Measurements from ENCODE around the gene OSBPL10. TPM values are rescaled to one million over a fixed set of nuclear protein-coding genes. Genes with fewer than 3 reads are reported as not detected.

The OSBPL10 gene
- total RNA-seq, 1 experiment from 2014 or later: 8.3 TPM

DNA sequence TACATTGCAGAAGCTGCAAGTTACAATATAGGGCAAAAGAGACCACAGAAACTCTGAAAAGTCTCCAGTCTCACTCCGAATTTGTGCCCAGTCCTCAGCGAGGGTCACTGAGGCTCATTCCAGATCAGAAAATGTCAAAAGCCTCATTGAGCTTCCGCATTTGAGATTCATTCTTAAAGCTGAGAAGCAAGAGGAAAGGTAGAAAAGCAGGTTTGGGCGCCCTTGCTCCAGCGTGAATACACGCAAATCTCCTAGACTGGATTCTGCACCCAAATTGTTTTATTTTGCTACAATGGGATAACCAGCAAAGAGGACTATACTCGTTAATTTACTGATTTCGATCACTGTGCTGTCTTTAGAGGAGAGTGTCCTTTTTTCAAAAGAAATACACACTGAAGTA is 236.1 kb downstream of the OSBPL10 start:
- DNase-seq (ENCODE audit: low spot score): no peak

DNA sequence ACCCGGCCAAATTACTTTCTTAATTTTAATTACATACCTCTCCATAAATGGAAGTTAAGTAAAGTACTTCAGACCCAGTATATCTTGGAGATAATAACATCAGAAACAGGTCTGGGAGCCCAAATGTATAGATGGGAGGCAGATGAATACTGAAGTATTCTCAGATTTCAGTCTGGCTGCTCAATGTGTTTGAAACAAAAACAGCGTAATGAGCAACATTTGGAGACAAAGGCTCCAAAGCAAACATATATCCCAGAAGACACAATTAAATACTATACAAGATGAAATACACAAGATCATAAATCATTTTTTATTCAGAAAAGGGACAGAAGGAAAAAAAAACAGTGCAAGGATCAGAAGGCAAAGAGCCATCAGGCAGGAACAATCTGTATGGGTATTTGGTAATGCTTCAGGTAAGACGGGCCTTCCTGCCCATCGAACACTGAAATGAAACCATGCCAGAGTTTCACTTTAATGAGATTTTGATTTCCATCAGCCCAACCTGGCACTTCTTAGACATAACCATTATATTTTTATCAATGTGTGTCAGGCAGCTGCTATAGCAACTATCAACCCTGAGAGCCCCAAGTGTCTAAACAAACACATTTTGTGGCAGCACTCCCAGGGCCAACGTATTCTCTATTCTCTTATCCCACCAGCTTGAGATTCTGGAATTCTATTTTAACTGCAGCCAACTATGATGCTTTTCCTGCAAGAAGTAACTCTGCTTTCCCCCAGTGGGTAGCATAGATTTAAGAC is 237.6 kb downstream of the OSBPL10 start:
- no peak for DNase-seq (ENCODE audit: low spot score)

DNA sequence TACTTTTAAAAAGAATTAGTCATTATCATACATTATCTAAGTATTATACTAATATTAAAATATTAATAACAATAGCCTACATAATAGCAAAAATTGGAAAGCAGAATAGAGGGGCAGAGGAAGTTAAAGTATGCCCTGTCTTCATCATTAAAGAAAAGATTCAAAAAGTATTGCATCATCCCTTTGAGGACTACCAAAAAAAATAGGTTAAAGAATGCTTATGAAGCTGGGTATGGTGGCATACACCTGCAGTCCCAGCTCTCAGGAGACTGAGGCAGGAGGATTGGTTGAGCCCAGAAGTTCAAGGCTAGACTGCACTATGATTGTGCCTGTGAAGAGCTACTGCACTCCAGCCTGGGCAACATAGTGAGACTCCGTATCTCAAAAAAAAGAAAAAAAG is 240.7 kb downstream of the OSBPL10 start:
- no peak for DNase-seq (ENCODE audit: low spot score)

DNA sequence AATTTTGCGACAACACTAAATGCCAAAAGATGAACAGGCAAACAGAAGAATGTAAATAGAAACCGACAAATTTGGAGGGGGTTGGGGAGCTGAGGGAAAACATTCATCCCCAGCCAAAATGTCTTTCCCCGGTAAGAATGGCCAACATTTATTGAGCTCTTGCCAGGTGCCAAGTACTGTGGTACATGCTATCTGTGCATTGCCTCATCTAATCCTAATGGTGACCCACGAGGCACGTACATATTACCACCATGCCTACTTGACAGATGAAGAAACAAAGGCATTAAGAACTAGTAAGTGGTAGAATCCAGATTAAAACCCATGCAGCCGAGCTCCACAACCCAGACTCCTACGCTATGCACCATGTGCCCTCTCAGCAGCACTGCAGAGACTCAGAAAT is 242.7 kb downstream of the OSBPL10 start:
- DNase-seq (ENCODE audit: low spot score): no peak

DNA sequence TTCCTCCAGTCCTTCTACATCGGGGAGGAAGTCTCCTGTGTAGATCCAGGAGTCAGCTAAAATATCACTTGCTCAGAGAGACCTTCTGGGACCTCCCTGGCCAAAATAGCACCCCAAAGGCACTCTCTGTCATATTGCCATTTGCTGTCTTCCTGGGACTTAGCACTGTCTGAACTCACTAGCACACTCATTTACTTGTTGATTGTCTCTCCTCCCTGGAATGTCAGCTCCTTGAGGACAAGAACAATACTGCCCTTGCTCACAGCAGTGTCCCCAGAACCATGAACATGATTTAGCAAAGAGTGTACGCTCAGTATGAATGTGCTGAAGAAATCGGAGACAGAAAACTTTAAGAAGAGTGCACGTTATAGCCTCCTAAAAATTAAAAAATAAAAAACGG is 245.4 kb downstream of the OSBPL10 start:
- DNase-seq (ENCODE audit: low spot score): no peak

DNA sequence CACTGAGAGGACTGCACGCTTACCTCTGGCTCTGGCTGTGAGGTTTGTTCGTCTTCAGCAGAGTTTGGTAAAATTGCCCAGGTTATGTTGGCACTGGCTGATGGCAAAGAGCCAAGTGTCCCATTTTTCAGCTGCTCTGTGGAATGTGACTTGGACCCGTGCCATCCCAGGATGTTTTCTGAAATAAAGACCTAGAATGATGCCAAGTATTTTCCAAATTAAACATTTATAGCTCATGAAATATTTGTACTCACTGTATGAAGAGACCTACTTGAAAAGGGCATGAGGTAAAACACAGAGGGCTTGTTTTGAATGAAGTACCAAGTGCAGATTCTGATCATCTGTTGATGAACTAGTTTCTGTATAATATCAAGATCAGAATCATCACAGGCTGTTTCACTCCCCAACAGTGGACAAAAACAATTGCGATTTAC is 247.8 kb downstream of the OSBPL10 start:
- no peak for DNase-seq (ENCODE audit: low spot score)

DNA sequence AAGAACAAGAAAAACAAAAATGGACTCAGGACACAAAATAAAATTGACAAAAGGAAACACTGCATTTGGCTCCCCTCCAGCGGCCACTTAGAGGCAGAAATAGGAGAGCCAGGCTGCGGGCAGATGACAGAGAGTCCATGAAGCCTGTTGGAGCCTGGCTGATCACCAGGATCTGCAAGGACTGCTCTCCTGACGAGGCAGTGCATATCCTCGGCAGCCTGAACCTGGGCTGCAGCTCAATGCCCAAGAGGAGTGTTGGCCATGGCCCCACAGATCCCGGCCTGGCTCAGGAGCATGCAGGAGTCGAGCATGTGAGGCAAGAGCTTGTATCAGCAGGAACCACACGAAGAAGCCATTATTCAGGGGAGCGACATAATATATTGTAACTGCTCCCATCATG is 248.5 kb downstream of the OSBPL10 start:
- DNase-seq (ENCODE audit: low spot score): no peak

DNA sequence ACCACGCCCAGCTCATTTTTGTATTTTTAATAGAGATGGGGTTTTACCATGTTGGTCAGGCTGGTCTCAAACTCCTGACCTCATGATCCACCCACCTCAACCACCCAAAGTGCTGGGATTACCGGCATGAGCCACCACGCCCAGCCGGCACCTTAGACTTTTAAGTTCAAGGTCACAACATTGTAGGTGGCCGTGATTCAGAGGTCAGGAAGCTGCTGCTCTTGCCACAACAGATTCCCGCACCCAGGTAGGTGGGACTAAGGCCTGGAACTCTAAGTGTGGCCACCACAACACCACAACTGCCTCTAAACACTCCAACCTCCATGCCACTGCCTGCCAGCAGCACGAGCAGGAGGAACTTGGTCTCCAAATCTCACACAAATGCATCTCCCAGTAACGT is 251.5 kb downstream of the OSBPL10 start:
- DNase-seq (ENCODE audit: low spot score): no peak

DNA sequence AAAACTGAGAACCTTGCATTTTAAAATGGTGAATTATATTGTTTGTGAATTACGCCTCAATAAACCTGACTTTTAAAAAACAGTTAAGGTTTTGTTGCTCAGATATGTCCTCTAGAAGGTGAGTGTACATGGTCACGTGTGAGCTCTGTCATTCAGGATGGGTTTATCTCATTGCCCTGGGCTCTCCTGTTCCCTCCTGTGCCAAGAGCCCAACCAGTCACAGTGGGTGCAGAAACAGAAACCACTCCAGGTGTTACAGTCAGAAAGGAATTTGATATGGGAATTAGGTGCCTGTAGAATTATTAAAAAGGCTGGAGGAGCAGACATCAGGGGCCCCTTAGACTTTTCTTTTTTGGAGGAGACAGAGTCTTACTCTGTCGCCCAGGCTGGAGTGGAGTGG is 252.0 kb downstream of the OSBPL10 start:
- no peak for DNase-seq (ENCODE audit: low spot score)

DNA sequence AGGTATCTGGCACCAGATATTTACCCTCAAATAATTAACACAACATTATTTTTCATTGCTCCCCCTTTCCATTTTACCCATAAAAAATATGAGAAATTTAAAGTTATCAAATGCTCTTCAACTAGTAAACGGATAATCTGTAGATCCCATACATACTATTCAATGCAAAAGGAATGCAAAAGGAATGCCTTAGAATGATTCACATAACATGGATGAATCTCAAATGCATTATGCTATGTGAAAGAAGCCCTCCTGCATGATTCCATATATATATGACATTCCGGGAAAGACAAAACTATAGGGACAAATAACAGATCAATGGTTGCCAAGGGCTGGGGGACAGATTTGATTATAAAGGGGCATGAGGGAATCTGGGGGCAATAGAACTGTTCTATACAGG is 252.7 kb downstream of the OSBPL10 start:
- no peak for DNase-seq (ENCODE audit: low spot score)

DNA sequence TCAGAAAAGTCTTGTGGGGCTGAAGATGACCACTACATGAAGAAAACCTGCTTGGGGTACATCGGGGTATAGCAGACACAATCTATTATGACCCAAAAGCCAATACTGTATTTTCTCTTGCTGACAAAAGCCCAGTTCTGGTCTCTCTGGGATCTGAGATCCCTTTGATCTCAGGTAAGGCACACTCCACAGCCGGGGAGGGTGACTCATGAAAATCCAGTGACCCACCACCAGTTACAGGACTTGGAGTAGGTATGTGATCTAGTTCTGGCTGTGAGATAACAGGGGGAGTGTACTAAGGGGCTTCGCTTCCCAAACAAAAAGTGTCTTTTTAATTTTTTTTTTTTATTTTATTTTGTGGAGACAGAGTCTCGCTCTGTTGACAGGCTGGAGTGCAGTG is 255.1 kb downstream of the OSBPL10 start:
- no peak for DNase-seq (ENCODE audit: low spot score)

DNA sequence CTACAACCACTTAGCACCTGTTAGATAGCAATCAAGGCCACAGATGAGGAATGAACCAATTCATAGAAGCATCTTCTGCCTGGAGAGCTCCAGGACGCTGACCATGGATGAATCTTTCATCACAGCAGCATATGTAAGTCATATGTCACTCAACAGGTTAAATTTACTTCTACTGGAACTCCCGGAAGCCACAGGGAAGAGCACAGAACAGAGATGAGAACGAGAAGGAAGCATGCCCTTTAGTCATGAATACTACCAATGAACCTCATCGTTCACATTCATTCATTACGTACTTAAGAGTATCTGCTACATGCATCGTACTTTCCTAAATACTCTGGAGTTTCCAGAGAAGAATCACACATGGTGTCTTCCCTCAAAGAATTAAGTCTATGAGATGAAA is 255.5 kb downstream of the OSBPL10 start:
- DNase-seq (ENCODE audit: low spot score): no peak

DNA sequence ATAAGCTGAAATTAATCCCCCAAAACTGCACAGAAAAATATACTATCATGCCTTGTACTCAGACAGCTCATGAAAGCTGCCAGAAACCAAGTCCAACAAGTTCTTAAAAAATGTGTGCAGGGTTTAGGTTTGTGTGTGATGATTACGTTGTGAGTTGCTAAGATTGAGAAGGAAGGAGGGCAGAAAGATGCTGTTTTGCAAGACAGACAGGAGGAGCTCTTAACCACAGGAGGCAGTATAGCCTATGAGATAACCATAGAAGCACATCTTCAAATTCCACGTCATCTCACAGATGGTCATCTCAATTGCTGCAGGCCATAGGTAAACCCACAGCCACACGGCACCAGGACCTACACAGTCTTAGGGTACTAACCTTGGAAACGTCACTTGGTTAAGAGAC is 256.4 kb downstream of the OSBPL10 start:
- no peak for DNase-seq (ENCODE audit: low spot score)

DNA sequence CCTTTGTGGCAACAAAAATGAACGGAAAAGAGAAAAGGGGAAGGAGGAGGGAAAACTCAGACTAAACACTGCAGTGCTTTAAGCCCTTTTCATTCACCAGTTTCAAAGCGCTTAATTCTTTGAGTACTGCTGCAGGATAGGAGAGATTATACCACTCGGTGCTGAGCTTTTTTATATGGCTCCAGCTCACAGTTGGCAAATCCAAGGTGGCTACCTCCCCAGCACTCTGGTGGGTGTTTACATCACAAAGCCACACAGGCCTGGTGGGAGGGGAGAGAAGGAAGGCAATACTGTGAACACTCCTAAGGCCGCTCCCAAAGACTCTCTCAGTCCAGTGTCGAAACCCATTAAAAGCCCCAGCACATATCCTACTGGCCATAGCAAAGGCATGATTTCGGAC is 256.9 kb downstream of the OSBPL10 start:
- no peak for DNase-seq (ENCODE audit: low spot score)

DNA sequence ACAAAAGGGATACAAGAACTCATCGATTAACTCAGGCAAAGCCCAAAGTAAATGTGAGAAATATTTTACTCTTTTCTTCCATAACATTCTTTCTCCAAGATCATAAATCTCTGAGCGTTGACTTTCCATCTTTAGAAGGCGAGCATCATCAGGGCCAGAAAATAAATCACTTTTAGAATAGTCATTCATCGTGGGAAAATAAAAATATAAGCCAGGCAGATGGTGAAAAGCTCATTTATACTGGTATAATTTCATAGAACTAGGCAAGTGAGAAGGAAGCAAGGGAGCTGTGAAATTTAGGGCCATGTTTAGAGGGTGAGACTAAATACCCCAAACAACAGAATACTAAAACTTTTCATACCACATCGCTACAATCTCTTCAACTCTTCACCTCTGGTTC is 257.4 kb downstream of the OSBPL10 start:
- no peak for DNase-seq (ENCODE audit: low spot score)

DNA sequence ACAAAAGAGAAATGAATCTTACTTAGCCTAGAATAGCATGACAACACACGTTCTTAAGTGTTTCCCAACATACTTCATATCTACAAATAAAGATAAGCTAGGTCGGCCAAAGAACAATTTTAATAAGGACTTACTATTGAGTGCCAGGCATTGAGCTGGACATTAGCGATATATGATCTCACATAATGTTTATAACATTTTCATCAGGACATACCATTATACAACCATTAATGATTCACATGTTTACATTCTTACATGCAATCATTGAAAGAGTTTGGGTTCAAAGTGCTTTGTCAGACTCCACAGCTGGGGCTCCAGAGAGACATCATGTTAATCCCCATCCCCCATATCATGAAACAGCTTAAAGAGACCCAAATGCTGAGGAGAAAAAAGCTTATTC is 259.4 kb downstream of the OSBPL10 start:
- no peak for DNase-seq (ENCODE audit: low spot score)

DNA sequence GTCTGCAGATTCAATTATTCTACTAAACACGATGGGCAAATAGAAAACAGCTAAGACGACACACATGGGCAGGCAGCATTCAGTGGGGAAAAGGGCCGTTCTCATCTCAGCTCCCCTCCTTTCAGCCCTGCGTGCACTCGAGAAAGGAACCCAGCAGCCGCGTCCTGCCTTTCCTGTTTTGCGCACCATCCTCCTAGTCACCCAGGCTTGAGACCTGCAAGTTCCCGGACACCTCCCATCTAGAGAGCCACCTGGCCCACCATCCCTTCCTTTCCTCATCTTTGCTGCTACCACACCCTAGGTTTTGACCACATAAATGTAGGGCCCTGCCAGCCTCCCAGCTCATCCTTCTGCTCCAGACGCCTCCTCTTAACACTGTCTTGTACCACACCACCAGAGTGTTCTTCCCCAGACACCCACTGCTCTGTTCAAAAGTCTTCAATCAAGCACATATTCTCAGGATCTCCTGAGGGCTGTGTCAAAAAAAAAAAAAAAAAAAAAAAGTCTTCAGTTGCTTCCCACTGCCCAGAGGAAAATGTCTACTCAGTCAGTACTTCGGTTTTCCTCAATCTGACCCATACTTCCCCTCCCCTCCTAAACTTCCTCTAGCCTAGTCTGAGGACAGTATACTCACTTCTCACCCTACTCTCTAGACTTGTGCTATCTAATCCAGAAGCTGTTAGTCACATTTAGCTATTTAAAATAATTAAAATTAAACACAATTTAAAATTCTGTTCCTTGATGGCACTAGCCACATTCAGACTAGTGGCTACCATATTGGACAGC is 266.4 kb downstream of the OSBPL10 start:
- DNase-seq (ENCODE audit: low spot score): no peak

DNA sequence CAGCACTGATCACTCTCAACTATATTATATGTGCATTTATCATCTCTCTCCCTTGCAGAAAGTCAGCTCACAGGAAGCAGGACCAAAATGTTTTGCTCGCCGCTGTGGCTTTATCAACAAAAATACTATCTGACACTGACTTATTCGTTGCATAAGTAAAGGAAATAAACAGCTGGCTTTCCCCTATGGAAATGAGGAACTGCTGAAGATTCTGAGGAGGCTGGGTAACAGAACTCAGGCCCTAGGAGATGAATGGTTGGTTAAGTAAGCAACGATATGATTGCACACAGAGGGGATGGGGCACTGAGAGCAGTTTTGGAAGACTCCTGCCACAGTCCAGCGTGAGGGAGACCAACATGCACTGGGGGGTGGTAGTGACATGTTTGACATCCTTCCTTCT is 267.2 kb downstream of the OSBPL10 start:
- DNase-seq (ENCODE audit: low spot score): no peak

DNA sequence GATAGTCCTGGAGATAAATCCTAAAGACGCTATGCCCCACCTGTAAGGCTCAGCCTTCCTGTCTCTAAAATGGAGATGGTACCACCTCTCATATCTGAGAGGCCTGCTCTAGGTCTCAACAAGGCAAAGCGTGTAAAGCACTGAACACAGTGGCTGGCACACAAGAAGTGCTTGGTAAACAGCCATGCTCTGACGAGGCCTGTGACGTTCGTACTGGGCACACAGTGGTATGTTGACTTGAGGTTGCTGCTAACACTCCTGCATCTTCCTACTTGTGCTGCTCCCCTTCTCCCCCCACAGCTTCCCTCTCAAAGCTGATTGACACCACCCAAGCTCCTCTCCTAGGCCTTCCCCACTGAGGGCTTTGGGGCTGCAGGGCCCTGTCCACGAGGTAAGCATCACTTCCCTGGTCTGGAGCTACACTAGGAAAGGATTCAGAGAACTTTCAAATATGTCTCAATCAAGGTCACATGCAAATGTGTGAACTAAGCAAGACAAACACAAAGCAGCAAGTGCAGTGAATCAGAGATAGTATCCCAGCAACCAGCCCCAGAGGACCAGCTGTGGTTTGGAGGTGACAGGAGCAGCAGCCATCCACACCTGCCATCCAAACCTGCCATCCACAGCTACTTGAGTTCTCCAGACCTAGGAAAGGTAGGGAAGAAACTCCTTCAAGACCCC is 270.8 kb downstream of the OSBPL10 start:
- DNase-seq (ENCODE audit: low spot score): no peak

DNA sequence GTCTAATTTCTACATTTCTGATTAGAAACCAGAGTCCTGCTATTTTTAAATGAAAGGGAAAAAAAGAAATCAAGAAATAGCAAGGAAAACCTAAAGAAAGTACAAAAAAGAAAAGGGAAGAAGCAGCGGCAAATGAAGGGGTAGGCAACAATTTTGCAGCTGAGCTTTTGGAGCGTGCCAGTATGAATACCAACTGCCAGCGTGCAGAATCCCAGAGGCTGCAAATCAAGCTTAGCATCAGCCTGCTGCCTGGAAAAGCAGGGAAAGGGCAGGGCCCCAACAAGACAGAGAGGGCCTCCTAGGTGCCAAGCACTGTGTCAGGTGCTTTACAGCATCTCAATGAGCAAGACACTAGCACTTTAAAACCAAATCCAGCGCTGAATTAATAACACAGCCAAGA is 271.5 kb downstream of the OSBPL10 start:
- DNase-seq (ENCODE audit: low spot score): no peak

DNA sequence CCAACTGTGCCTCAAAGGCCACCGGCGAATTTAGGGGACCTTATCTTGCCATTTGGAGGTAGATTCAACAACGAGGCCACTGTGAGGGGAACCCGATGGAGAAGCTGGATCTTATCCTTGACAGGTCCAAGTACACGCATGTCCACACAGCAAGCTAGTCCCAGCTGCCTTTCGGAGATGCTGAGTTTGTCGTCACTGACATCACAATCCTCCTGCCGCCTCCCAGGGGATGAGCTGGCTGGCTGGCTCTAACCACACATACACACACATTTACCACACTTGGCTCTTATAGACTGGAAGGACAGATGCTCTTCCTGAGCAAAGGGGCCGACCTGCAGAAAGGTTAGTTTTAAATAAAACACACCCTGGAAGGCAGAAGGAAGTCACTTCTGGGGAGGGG is 272.1 kb downstream of the OSBPL10 start:
- DNase-seq (ENCODE audit: low spot score): no peak

DNA sequence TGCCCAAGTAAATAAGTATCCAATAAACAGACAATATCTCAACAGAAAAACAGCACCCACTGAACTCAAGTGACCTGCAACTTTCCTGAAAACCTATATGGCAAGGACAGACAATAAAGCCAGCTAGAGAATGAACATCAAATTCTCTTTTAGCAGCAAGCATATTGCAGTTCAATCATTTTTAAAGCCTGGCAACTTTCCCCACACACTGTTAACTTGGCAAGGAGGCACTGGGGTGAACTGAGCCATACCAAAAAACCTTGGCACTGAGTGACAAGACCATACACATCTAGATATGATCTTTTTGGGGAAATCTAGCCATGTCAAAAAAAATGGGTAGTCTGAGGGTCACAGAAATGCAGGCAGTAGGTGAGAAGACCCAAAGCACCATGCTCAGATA is 273.8 kb downstream of the OSBPL10 start:
- DNase-seq (ENCODE audit: low spot score): no peak

DNA sequence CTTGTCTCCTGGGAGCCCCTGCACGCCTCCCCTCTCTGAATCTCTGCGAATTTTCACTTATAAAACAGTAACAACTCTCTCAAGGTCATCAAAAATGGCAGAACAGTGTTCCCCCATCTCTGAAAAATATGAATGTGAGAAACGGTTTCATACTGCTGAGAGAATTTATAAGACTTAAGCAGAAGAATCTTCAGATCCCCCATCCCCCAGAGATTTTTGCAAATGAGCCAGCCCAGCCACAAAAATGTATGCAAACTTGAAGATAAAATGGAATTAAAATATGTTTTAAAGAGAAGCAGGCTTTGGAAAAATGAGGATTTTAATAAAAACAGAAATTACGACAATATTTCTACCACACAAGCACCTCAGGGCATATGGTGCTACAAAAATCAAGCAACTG is 275.3 kb downstream of the OSBPL10 start:
- DNase-seq (ENCODE audit: low spot score): no peak

All from H4 (cell line).